ENCODE data around the gene OLA1. TPM values are rescaled to one million over a fixed set of nuclear protein-coding genes. Genes with fewer than 3 reads are reported as not detected.

The OLA1 gene
- total and polyA plus RNA-seq, 2 of the 13 experiments (the other 11 are each of a cell fraction or from before 2014, with no cell fraction given), result 153 to 241 TPM

DNA sequence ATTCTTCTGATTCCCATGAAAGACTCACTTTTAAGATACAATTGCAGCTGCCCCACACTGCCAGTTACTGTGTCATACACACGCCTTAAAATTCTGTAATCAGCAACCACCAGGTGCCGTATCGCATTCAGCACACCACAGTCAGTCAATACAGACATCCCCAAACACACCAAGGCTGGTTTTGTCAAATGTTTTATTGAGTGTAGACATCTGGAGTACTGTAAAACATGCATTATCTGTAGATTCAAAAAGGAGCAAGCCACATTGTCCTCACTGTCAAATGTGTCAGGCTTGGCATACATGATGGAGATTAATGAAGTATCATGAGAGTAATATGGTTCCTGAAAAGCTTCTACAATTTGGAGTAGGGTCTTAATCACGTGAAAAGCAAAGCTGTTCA is 173.5 kb downstream of the OLA1 start (continued):
- TF ChIP-seq ZGPAT (CRISPR knock-in tag; IDR thresholded peaks at IDR 0.05) (no peak), MAFG (CRISPR knock-in tag; IDR thresholded peaks at IDR 0.05) (no peak), ZNF629 (CRISPR knock-in tag; conservative IDR thresholded peaks at IDR 0.05) (no peak), BORCS8-MEF2B (CRISPR knock-in tag; IDR thresholded peaks at IDR 0.05) (no peak), ZNF263 (CRISPR knock-in tag; IDR thresholded peaks at IDR 0.05) (no peak), HDAC2 (CRISPR knock-in tag; IDR thresholded peaks at IDR 0.05) (no peak)
- TF ChIP-seq, protein P1, sequence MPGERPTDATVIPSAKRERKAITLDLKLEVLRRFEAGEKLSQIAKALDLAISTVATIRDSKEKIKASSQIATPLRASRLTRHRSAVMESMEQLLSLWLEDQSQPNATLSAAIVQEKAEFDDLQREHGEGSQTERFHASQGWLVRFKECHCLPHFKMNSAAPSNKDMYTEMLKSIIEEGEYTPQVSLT (CRISPR knock-in tag; IDR thresholded peaks at IDR 0.05; ENCODE audit: borderline replicate concordance, low read depth), result no peak
- TF ChIP-seq, protein P2, sequence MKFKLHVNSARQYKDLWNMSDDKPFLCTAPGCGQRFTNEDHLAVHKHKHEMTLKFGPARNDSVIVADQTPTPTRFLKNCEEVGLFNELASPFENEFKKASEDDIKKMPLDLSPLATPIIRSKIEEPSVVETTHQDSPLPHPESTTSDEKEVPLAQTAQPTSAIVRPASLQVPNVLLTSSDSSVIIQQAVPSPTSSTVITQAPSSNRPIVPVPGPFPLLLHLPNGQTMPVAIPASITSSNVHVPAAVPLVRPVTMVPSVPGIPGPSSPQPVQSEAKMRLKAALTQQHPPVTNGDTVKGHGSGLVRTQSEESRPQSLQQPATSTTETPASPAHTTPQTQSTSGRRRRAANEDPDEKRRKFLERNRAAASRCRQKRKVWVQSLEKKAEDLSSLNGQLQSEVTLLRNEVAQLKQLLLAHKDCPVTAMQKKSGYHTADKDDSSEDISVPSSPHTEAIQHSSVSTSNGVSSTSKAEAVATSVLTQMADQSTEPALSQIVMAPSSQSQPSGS (CRISPR knock-in tag; IDR thresholded peaks at IDR 0.05), result no peak

DNA sequence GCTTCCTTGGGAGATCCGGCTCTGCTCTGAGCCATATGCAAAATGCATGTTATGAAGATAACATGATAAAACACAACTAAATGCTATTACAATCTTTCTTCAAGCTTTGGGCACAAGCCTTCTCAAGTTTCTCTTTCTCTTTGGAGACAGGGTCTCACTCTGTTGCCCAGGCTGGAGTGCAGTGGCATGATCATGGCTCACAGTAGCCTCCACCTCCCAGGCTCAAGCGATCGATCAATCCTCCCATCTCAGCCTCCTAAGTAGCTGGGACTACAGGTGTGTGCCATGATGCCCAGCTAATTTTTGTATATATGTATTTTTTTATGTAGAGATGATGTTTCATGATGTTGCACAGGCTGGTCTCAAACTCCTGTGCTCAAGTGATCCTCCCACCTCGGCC is 175.5 kb downstream of the OLA1 start:
- ATAC-seq, result no peak
- Histone ChIP-seq H4K20me1 (ENCODE audit: insufficient read depth, low read length) (no peaks in the 10 kb centered on the region), H2AFZ (ENCODE audit: low read length) (no peak overlapping the region), H3K36me3 (replicated peaks in 1 of 2; ENCODE audit: control insufficient read depth in 1 of 2, insufficient read depth in 2 of 2, low read length in 2 of 2) (peaks cover 3 to 26% of the 10 kb centered on the region in 2 experiments; a peak in 4 of 5 replicates), H3K4me3 (replicated peaks in 1 of 3; ENCODE audit: insufficient read depth in 1 of 3, low read depth in 2 of 3, low read length in 3 of 3) (no peak overlapping the region), H3K27ac (ENCODE audit: extremely low read length, insufficient read depth, low read length) (no peak overlapping the region), H3K9ac (ENCODE audit: insufficient read depth, low read depth, low read length) (no peak overlapping the region), H3K9me3 (ENCODE audit: low read length) (no peaks in the 10 kb centered on the region), H3K4me2 (ENCODE audit: low read depth, low read length) (no peak overlapping the region), H3K79me2 (ENCODE audit: insufficient read depth, low read length) (no peaks in the 10 kb centered on the region), H3K4me1 (ENCODE audit: insufficient read depth, low read length) (no peaks in the 10 kb centered on the region), H3K27me3 (ENCODE audit: control insufficient read depth in 1 of 2, insufficient read depth in 2 of 2, low read length in 2 of 2) (no peaks in the 10 kb centered on the region)
- intact Hi-C loops (cut with micrococcal nuclease; ENCODE audit: unreplicated experiment) (no loop called here), in situ Hi-C loops (cut with HindIII; ENCODE audit: extremely low pct_ligation_motif_present, low pct_unique_long_range_greater_than_20kb) (no loop called here)
- BruUV-seq (replicated peaks), result no TSS peak
- WGBS (ENCODE audit: low lambda C conversion rate), result over 99% methylated on average over 4 of the region's 4 CpGs
- peak; percentile 21 for FAIRE-seq
- TF ChIP-seq ZNF770 (CRISPR knock-in tag; IDR thresholded peaks at IDR 0.05) (peak; percentile 55; the same call in 1 of the 2 replicates), MAFF (IDR thresholded peaks at IDR 0.05; ENCODE audit: low read depth, low read length) (no peak)
- ChIA-PET CTCF (ENCODE audit: low intra/inter-chr PET ratio, low total read pairs) (no interaction called here), POLR2A (no interaction called here)
- DNase-seq (ENCODE audit: low spot score), result no peak

Data from HepG2 (cell line).